Ovary (tissue), 3 donors: ENCODE measurements around the gene PRR23E.

ENCODE experiments used
- EP300 ChIP-seq: sonication (generic); formaldehyde crosslinking; IDR thresholded peaks from one replicate; pipeline ENCODE4 v1.6.1; 2017; ENCODE audit warnings: antibody characterized with exemption
- POLR2A ChIP-seq: fragments of 450-650 bp; IDR thresholded peaks from one replicate; pipeline ENCODE4 v1.6.1; 2017; ENCODE audit warnings: antibody characterized with exemption, mild to moderate bottlenecking, moderate library complexity
- TF ChIP-seq, protein P1 (sequence below), 3 donors: fragments of 450-650 bp in 2 of 3; fragments of 200-600 bp in 1 of 3; IDR thresholded peaks; one replicate each; pipeline versions ENCODE4 v1.5.1 to v1.8.0; 2016 to 2022; ENCODE audit warnings: antibody characterized with exemption in 3 of 3, mild to moderate bottlenecking in 1 of 3
- donor health status: DM: no; HTN: no; CAD: no.

DNA sequence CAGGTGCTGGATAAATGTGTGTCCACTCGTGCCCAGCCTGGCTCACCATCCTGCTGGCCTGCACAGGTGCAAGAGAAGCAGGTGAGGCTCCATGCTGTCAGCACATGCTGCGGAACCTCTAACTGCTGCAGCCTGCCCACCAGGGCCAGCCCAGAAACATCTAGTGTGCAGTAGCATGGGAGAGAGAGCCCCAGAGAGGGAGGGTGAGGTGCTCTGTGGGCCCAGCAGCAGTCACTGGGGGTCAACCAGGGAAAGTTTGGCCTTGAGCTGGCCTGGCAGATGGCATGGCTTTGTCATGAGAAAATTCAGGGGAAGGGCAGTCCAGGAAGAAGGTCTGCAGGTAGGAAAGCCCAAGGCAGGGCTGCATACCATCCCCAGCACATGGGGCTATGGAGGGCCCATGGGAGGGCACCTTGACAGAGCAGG, 18.2 kb upstream of the PRR23E start:
- TF ChIP-seq, protein P1, sequence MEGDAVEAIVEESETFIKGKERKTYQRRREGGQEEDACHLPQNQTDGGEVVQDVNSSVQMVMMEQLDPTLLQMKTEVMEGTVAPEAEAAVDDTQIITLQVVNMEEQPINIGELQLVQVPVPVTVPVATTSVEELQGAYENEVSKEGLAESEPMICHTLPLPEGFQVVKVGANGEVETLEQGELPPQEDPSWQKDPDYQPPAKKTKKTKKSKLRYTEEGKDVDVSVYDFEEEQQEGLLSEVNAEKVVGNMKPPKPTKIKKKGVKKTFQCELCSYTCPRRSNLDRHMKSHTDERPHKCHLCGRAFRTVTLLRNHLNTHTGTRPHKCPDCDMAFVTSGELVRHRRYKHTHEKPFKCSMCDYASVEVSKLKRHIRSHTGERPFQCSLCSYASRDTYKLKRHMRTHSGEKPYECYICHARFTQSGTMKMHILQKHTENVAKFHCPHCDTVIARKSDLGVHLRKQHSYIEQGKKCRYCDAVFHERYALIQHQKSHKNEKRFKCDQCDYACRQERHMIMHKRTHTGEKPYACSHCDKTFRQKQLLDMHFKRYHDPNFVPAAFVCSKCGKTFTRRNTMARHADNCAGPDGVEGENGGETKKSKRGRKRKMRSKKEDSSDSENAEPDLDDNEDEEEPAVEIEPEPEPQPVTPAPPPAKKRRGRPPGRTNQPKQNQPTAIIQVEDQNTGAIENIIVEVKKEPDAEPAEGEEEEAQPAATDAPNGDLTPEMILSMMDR (IDR thresholded peaks at IDR 0.05) = no peak
- no peak for TF ChIP-seq EP300
- TF ChIP-seq POLR2A = no peak
